ENCODE results near the gene PAQR5.
"Not testable (repeated sequence)": the region's sequence is repeated elsewhere in the genome, so short reads cannot be mapped to it uniquely, and the experiment has no call there.

The PAQR5 gene

DNA sequence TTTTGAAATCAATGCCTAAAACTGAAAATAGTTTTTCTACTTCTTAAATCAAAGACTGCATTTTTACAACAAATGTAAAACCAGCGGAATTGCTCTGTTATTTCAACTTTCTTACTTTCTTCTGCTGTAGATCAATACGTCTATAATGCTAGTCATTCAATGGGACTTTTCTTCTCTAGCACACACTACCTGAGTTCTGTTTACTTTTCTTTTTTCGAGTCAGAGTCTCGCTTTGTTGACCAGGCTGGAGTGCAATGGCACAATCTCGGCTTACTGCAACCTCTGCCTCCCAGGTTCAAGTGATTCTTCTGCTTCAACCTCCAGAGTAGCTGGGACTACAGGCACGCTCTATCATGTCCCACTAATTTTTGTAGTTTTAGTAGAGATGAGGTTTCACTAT is 74.7 kb downstream of the PAQR5 start:
- DNase-seq (no peak), ATAC-seq (replicated peaks) (no peak)
- Mint-ChIP-seq H3K4me1 (no peaks in the 10 kb centered on the region), H3K27me3 (peaks cover 24 to 36% of the 10 kb centered on the region in 2 donors), H3K36me3 (no peaks in the 10 kb centered on the region), H3K27ac (no peak overlapping the region), H3K4me3 (no peak overlapping the region), H3K9me3 (peaks cover 3 to 4% of the 10 kb centered on the region in 2 donors)

GRCh38 chr15:69375151-69375790 is 76.6 kb downstream of the PAQR5 start:
- DNase-seq (no peak), ATAC-seq (replicated peaks) (no peak)
- no peaks in the 10 kb centered on the region for H3K36me3 Mint-ChIP-seq
- H3K27me3 Mint-ChIP-seq = peaks cover 22 to 43% of the 10 kb centered on the region in 2 donors
- H3K4me3 Mint-ChIP-seq = no peak overlapping the region
- H3K9me3 Mint-ChIP-seq = peaks cover 3 to 4% of the 10 kb centered on the region in 2 donors
- H3K4me1 Mint-ChIP-seq = no peaks in the 10 kb centered on the region
- H3K27ac Mint-ChIP-seq = no peak overlapping the region

DNA sequence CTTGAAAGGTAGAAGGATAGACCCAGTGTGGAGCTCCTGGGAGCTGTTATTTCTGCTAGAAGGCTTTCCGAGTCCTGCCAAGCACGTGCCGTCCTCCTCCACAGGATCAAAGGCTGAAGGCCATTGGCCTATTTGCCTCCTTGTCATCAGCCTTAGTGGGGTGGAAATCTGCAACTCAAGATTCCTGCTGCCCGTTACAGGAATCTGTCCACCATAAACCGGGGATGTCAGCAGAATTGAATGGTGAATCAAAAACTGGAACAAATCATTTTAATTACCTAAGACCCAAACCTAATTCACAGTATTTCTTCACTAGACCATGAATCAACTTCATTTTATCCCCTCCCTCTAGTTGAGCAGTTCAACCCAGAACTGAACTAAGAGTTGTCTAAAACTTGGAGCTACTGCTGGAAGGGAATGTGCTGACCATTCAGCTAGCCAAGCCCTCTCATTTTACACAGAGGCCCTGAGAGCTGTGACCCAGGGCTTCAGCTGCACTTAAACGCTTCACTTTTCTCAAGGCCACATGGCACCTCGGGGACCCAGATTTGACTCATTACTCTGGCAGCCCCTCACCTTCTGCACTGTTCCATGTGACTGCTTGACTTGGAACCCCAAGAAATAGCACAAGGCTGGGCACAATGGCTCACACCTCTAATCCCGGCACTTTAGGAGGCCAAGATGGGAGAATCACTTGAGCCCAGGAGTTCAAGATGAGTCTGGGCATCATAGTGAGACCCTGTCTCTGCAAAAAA is 78.7 kb downstream of the PAQR5 start:
- peaks cover 3 to 4% of the 10 kb centered on the region in 2 donors for H3K9me3 Mint-ChIP-seq
- no peak for DNase-seq
- no peak for ATAC-seq (replicated peaks)
- H3K4me3 Mint-ChIP-seq = no peak overlapping the region
- no peaks in the 10 kb centered on the region for H3K4me1 Mint-ChIP-seq
- peaks cover 26 to 43% of the 10 kb centered on the region in 2 donors for H3K27me3 Mint-ChIP-seq
- no peaks in the 10 kb centered on the region for H3K36me3 Mint-ChIP-seq
- H3K27ac Mint-ChIP-seq = no peak overlapping the region

DNA sequence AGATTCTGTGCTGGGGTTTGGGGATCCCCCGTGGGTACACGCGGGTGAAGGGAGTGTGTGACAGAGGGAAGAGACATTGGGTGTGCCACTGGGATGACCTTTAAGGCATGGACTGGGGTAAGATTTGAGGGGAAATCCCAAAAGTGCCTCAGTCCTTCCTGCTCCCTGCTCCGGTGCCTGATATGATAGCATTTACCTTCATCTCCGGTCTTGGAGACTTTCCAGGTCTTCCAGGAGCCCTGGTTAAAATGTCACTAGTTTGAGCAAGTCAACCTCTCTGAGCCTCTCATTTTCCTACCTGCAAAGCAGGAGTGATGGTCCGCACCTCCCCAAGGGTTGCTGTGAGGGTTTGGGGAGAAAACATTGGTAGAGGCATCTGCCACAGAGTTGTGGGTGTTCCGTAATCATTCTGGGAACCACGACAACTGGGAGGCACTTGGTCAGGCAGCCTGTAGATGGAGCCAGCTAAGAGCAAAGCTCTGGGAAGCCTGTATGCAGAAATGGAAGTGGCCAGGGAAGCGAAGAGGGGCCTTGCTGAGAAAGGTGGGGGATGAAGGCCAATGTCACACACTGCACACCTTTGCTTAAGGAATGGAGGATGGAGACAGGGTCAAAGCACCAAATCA is 81.5 kb downstream of the PAQR5 start:
- Mint-ChIP-seq H3K36me3 (no peaks in the 10 kb centered on the region), H3K27me3 (peaks cover 17 to 24% of the 10 kb centered on the region in 2 donors), H3K4me1 (no peaks in the 10 kb centered on the region), H3K4me3 (no peak overlapping the region), H3K9me3 (no peaks in the 10 kb centered on the region), H3K27ac (no peak overlapping the region)
- no peak for DNase-seq
- ATAC-seq (replicated peaks) = no peak

DNA sequence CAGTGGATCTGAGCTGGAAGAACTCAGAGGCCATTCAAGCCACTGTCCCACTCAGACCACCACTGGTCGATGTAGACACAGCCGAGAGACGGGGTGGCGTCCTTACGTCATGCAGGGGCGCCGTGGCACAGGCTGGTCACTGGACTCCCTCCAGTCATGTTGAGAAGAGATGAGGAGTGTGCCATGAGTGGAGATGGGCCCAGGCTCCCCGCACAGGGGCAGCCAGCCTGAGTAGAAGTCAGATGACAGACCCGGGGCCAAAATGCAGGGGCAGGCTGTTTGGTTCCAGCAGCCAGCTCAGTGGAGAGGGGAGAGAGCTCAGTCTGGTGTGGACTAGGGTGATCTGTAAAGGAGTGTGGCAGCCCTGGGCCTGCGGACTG is 82.0 kb downstream of the PAQR5 start:
- DNase-seq (no peak), ATAC-seq (replicated peaks) (no peak)
- H3K27ac Mint-ChIP-seq = no peak overlapping the region
- H3K4me1 Mint-ChIP-seq = no peaks in the 10 kb centered on the region
- no peaks in the 10 kb centered on the region for H3K9me3 Mint-ChIP-seq
- peaks cover 17 to 21% of the 10 kb centered on the region in 2 donors for H3K27me3 Mint-ChIP-seq
- no peaks in the 10 kb centered on the region for H3K36me3 Mint-ChIP-seq
- no peak overlapping the region for H3K4me3 Mint-ChIP-seq

- H3K27ac Mint-ChIP-seq; H3K4me3 Mint-ChIP-seq; H3K9me3 Mint-ChIP-seq; DNase-seq; H3K4me1 Mint-ChIP-seq; H3K36me3 Mint-ChIP-seq; ATAC-seq (replicated peaks): not testable (repeated sequence)
- peaks cover 11 to 14% of the 10 kb centered on the region in 2 donors for H3K27me3 Mint-ChIP-seq
Measured at GRCh38 chr15:69382176-69382575, 83.5 kb downstream of the PAQR5 start.

DNA sequence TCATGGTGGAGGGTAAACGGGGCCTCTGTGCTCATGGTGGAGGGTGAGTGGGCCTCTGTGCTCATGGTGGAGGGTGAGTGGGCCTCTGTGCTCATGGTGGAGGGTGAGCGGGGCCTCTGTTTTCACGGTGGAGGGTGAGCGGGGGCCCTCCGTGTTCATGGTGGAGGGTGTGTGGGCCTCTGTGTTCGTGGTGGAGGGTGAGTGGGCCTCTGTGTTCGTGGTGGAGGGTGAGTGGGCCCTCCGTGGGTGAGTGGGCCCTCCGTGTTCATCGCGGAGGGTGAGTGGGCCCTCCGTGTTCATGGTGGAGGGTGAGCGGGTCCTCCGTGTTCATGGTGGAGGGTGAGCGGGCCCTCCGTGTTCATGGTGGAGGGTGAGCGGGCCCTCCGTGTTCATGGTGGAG is 85.4 kb downstream of the PAQR5 start:
- H3K4me1 Mint-ChIP-seq; H3K9me3 Mint-ChIP-seq; H3K36me3 Mint-ChIP-seq; DNase-seq; H3K27me3 Mint-ChIP-seq; H3K4me3 Mint-ChIP-seq; H3K27ac Mint-ChIP-seq; ATAC-seq (replicated peaks): not testable (repeated sequence)

DNA sequence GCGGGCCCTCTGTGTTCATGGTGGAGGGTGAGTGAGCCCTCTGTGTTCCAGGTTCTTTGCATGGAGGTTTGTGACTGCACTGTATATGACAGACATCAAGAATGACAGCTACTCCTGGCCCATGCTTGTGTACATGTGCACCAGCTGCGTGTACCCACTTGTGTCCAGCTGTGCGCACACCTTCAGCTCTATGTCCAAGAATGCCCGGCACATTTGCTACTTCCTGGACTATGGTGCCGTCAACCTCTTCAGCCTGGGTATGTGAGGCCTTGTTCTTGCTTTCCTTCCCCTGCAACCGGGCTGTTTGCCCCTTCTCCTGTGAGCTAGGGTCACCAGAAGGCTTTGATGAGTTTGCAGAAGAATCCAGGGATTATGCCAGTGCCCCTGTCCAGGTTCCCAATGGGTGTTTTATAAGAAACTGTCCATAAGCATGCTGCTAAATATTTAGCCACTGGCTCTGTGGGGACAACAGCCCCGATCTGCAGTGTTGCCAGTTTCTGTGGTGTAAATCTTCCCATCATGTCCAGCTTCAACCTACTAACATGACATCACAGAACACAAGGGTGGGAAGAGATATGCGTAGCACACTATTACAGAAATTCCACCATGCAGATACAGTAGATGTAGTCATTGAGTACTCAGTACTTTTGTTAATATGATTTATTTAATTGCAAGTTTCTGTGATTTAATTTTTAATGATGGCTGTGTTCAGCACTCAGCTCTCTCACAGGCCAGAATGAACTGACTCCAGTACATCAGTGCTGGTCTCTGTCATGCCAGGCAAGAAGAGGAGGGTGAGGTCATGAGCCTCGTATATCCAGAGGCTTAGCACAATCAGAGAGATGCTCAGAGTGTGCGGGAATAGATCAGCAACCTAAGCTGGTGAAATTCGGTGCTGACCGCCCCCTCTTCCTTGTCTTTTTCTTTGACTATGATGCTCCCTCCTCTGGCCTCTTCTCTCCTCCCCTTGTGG is 86.2 kb downstream of the PAQR5 start:
- Mint-ChIP-seq H3K4me3 (no peak overlapping the region), H3K36me3 (no peaks in the 10 kb centered on the region), H3K27me3 (peaks cover 0 to 5% of the 10 kb centered on the region in 2 donors), H3K9me3 (no peaks in the 10 kb centered on the region), H3K27ac (no peak overlapping the region), H3K4me1 (no peaks in the 10 kb centered on the region)
- DNase-seq (no peak), ATAC-seq (replicated peaks) (no peak)

- Mint-ChIP-seq H3K4me1 (no peaks in the 10 kb centered on the region), H3K4me3 (no peak overlapping the region), H3K9me3 (no peaks in the 10 kb centered on the region), H3K36me3 (no peaks in the 10 kb centered on the region), H3K27ac (no peak overlapping the region), H3K27me3 (no peaks in the 10 kb centered on the region)
- ATAC-seq (replicated peaks) (no peak), DNase-seq (no peak)
Measured at GRCh38 chr15:69385831-69386230, 87.1 kb downstream of the PAQR5 start.

GRCh38 chr15:69386284-69386683 is 87.6 kb downstream of the PAQR5 start:
- Mint-ChIP-seq H3K27me3 (peaks cover under 1 to 1% of the 10 kb centered on the region in 2 donors), H3K27ac (no peak overlapping the region), H3K4me1 (no peaks in the 10 kb centered on the region), H3K9me3 (no peaks in the 10 kb centered on the region), H3K36me3 (no peaks in the 10 kb centered on the region), H3K4me3 (no peak overlapping the region)
- ATAC-seq (replicated peaks) (no peak), DNase-seq (no peak)

GRCh38 chr15:69388260-69388705 is 89.6 kb downstream of the PAQR5 start:
- H3K4me3 Mint-ChIP-seq = no peak overlapping the region
- H3K27ac Mint-ChIP-seq = no peak overlapping the region
- ATAC-seq (replicated peaks) (no peak), DNase-seq (no peak)
- peaks cover 5 to 8% of the 10 kb centered on the region in 2 donors for H3K27me3 Mint-ChIP-seq
- H3K9me3 Mint-ChIP-seq = no peaks in the 10 kb centered on the region
- peaks cover 0 to 1% of the 10 kb centered on the region in 2 donors for H3K4me1 Mint-ChIP-seq
- H3K36me3 Mint-ChIP-seq = no peaks in the 10 kb centered on the region

DNA sequence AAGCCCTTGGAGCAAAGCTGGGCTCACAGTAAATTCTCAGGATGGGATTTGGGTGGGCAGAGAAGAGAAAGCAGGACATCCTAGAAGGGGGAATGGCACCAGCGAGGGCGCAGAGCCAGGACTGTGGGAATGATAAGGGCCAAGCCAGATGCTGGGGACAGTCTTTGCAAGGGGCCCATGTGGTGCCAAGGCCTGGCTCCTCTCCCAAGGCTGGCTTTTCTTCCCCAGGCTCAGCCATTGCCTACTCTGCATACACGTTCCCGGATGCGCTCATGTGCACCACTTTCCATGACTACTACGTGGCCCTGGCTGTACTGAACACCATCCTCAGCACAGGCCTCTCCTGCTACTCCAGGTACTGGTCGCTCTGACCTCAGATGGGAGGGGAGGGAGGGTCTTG is 90.7 kb downstream of the PAQR5 start:
- no peaks in the 10 kb centered on the region for H3K9me3 Mint-ChIP-seq
- no peaks in the 10 kb centered on the region for H3K36me3 Mint-ChIP-seq
- peaks cover 8 to 12% of the 10 kb centered on the region in 2 donors for H3K4me1 Mint-ChIP-seq
- H3K27me3 Mint-ChIP-seq = peaks cover 5 to 12% of the 10 kb centered on the region in 2 donors
- DNase-seq (no peak), ATAC-seq (replicated peaks) (no peak)
- no peak overlapping the region for H3K4me3 Mint-ChIP-seq
- H3K27ac Mint-ChIP-seq = no peak overlapping the region

DNA sequence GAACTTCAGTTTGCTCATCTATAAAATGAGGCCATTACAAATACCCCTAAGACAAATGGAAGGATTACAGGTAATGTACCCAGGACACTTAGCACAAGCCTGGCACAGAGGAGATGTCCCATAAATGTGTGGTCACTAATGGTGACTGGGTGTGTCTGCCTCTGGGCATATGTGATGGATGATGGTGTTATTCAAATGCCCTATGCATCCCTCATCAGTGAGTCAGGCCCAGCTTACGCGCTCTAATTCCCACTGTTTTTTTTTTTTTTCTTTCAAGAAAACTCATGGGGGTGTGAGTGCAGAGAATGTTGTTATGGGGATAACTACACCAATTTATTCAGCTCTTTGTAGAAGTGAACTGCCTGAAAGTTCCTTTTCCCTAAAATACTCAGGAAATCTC is 91.9 kb downstream of the PAQR5 start:
- no peaks in the 10 kb centered on the region for H3K9me3 Mint-ChIP-seq
- no peaks in the 10 kb centered on the region for H3K36me3 Mint-ChIP-seq
- peaks cover 11 to 18% of the 10 kb centered on the region in 2 donors for H3K4me1 Mint-ChIP-seq
- H3K4me3 Mint-ChIP-seq = no peak overlapping the region
- ATAC-seq (replicated peaks) (no peak), DNase-seq (no peak)
- no peak overlapping the region for H3K27ac Mint-ChIP-seq
- H3K27me3 Mint-ChIP-seq = peaks cover 6 to 12% of the 10 kb centered on the region in 2 donors

Data from stimulated activated naive B cell treated with anti-CD40 and anti-IgM and Interleukin-4, amounts not matched to agents 10 μg/mL and 1 μg/mL and 100 μg/mL, for 72 hours (primary cell).